ENCODE data around the gene CAMK4. TPM values are rescaled to one million over a fixed set of nuclear protein-coding genes. Genes with fewer than 3 reads are reported as not detected.
"Not testable (repeated sequence)": the region's sequence is repeated elsewhere in the genome, so short reads cannot be mapped to it uniquely, and the experiment has no call there.

CAMK4 gene
- total RNA-seq, 2 donors from 2014 or later, result 0.53 to 0.63 TPM

DNA sequence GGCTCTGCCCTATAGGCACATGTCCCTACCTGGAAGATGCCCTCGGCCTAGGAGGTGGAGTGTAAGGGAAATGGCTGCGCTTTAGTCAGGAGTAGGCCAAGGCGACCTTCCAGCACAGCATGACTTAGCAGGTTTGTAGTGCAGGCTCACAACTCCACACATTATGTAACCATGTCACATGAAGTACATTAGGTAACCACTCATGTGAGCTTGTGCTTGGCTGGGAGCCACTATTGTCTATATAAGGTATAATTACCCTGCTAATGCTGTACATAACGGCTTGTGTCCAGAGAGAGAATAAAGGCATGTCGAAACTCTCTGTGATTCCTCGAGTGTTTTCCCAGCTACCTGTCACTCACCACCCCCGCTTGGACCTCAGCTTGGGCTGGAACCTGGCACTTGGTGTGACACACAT is 74.9 kb downstream of the CAMK4 start:
- intact Hi-C loops (cut with DNase I), result no loop called here
- DNase-seq (no peak), ATAC-seq (no peak)

DNA sequence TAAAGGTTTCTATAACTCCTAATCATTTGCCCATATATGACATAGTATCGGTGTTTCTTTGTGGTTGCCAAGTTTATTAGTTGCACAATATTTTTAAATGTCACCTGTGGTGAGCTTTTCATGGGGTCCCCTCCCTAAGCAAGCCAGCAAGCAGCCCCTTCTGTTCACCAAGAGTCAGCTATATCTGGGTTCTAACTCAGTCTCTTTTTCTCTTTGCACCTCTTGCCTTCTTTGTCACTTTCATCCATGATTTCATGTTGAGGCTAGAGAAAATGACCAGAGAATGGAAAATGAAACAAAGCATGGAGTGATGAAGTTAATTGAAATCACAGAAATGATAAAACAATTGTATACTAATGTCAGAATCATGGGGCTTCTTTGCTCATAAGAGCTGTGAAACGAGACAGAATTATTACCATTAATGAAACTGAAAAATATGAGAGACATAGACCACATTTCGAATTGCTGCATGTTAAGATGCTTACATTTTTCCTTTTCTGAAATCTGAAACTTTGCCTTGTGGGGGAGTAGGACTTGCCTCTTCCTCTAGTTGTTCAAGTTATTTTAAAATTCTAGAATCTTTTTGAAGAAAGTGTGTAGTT is 75.7 kb downstream of the CAMK4 start:
- no peak for DNase-seq
- intact Hi-C loops (cut with DNase I), result no loop called here
- no peak for ATAC-seq

DNA sequence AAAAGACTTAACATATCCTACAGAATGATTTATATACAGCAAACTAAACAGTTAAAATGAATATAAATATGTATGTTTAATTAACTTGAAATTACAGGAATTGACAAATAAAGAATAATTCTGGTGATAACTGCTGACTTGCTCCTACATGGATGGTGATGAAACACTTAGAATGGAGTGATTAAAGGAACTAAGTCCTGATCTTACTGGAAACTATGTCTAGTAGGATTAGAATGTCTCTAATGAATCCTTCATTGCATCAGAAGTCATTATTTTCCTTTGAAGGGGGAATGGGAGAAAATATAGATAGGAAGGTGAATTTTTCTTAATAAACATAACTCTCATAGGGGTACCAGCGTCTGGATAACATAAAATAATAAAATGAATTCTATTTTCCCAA is 77.1 kb downstream of the CAMK4 start:
- DNase-seq (no peak), ATAC-seq (no peak)
- intact Hi-C loops (cut with DNase I), result no loop called here

DNA sequence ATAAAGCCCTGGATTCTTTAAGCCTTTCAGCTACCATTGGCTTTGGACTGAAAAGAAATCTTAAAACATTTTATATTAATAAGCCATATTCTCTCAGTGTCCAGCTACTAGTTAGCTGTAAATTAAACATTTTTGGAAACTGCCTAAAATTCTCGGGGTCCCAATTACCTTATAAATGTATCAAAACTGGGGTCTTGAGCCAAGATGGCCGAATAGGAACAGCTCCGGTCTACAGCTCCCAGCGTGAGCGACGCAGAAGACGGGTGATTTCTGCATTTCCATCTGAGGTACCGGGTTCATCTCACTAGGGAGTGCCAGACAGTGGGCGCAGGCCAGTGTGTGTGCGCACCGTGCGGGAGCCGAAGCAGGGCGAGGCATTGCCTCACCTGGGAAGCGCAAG is 77.9 kb downstream of the CAMK4 start:
- ATAC-seq; intact Hi-C loops (cut with DNase I); DNase-seq: not testable (repeated sequence)

DNA sequence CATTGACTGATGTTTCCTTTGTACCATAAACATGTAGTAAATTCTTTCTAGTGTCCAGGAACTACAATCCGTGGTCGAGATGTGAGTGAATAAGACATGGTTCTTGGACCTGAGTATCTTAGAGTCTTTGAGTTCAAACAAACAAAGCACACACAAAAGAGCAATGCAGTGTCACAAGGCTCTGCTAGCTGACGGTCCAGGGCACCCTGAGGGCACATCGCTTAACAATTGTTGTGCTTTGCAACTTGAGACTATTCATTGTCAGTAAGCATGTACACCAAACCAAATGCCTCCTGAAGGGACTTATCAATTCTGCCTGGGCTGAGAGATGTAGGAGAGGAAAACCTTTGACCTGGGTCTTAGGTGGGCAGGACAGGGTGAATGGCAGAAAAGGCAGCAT is 84.8 kb downstream of the CAMK4 start:
- ATAC-seq (no peak), DNase-seq (no peak)
- intact Hi-C loops (cut with DNase I), result no loop called here

DNA sequence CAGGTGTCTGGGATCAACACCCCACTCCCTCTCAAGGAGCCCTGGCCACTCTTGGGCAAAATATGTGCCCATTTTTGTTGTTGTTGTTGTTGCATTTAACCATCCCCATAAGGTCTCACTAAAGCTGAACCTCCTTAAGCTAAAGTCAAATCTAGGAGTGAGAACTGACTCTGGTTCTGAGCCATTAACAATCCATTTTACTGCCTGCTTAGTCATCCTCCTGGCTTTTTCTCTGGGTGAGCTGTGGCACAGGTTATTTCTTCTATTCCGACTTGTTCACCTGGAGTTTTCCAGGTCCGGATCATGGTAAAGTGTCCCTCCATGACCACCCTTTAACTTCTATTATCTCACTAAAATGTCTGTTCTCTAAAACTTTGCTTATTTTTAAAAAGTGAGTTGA is 85.2 kb downstream of the CAMK4 start:
- DNase-seq, result no peak
- intact Hi-C loops (cut with DNase I), result no loop called here
- ATAC-seq, result no peak

DNA sequence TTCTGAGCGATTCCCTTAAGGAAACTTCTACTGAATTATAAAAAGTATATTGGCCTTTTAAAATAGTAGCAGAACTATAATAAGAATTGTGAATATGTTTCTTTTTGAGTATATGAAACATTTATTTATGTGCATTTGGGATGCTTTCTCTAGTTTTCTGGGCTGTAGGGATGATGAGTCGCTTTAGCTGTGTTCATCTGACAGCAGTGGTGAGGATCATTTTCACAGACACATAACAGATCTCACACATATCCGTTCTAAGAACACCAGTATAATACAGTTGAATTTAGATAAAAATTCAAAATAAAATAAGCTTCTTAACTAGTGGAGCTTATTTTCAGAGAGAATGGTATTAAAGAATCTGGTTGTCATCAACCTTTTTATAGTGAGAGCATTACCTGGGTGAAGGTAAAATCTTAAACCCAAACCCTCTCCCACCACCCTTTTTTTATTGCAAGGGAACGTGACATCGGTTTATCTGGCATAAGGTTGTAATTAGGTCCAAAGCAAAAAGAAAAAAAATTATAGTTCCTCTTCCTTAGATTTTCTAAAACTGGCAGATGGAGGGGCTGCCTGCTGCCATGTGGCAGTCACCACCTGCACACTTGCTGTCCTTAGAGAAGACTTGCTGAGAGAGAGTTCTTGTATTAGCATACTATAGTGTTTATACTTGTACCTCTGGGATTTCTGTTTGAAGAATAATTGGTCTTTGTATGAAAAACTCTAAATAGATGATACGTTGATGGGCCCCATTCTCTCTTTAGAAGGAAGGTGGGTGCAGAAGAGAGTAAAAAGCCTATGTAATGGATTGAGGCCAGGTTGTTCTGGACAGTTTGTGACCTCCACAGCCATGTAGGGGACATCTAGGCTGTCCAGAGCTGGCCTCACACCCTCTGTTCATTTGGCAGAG is 86.8 kb downstream of the CAMK4 start:
- intact Hi-C loops (cut with DNase I), result no loop called here
- no peak for ATAC-seq
- no peak for DNase-seq

DNA sequence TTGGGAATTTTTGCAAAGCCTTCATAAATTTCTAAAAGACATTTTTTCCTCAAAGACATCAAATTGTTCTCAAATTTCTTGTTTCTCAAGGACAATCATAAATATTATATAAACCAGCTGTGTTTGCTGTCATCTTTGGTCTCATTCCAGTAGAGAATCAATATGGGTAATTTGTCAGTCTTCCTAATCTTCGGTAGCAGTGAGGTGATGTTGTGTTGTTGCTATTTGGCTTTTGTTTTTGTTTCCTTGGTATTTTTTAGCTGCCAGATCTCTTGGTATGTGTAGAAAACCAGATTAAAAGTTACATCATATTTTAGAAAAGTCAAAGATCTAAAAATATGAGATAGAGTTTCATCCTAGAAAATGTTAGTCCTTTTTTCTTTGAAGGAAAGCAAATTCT is 87.5 kb downstream of the CAMK4 start:
- no peak for DNase-seq
- intact Hi-C loops (cut with DNase I), result no loop called here

DNA sequence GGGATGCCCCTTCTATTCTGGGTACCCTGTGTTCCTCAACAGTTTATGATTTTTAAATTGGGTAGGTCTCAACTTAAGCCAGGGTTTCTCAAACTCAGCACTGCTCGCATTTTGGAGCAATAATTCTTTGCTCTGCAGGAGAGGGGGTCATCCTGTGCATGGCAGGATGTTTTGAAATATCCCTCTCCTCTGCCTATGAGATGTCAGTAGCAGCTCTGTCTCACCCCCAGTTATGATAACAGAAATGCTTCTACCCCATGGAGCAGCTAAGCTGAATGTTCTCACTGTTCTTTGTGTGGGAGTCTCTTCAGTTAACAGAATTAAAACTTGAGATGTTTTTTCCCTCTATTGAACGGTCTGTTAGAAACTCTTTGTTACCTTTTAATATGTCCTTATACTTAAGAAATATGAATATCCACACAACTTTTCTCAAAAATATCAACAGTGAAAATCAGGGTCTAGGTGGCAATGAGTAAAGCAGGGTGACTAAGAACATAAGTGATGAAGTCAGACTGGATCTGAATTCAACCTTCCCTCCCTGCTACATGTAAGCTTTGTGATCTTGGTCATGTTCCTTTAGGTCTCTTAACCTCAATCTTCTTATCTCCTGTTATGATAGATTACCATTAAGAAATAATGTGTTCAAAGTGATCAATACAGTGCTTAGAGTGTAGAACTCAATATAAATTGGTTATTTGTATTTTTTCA is 89.0 kb downstream of the CAMK4 start:
- DNase-seq (no peak), ATAC-seq (peak in 1 of 2 donors; percentile 15)
- intact Hi-C loops (cut with DNase I), result no loop called here

More for the DNA sequence above, 87.5 kb downstream of the CAMK4 start:
- no peak for ATAC-seq

DNA sequence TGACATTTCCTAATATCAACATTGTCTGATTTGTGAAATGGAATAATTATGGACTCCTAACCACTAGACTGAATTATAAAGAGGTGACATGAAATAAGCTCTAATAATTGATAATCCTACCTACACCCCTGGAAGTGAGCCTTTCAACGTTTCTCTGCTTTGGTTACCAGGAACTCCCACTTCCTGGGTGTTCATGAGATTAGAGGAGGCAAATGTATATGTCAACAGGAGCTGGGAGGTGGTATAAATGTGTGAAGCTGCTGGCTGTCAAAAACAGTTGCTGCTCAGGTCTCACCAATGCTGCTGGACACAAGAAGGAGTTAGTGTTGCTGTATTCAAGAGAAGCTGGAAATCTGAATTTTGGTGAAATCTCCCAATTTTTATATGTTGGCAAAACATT is 96.8 kb downstream of the CAMK4 start:
- DNase-seq, result no peak
- ATAC-seq, result no peak
- intact Hi-C loops (cut with DNase I), result no loop called here

DNA sequence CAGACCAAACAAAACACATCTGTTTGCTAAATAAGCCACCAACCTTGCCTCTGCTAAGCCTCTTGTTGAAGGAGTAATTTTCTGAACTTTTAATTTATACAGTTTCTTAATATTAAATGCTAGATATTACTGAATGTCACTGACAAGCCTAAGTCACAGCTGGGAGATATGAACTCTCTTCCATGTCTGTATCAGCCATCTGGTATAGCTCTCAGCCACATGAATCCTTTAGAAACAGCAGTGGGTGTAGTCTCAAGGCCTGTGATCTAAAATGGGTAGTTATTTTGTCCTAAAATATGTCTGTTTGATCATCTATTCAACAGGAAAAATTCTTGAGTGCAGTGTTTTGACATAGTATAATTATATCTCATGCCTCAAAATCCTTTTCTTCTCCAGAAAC is 97.2 kb downstream of the CAMK4 start:
- intact Hi-C loops (cut with DNase I), result no loop called here
- ATAC-seq, result no peak
- no peak for DNase-seq

DNA sequence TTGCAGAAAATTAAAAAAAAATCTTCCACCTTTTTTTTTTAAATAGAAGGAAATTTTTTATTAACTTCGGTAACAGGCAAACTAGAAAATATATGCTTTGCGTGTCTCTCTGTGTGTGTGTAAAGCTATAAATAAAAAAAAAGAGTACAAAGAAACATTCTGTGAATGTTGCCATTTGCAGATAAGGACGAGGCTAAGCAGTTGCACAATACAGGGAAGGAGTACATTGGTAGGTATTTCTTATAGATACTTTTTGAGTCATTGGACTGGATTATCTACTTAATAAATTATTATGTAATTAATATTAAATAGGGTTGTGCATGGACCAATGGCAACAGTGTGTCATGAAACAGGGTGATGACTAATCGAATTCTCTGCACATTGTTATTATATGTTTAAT is 102.4 kb downstream of the CAMK4 start:
- ATAC-seq, result no peak
- intact Hi-C loops (cut with DNase I), result no loop called here
- DNase-seq, result no peak

DNA sequence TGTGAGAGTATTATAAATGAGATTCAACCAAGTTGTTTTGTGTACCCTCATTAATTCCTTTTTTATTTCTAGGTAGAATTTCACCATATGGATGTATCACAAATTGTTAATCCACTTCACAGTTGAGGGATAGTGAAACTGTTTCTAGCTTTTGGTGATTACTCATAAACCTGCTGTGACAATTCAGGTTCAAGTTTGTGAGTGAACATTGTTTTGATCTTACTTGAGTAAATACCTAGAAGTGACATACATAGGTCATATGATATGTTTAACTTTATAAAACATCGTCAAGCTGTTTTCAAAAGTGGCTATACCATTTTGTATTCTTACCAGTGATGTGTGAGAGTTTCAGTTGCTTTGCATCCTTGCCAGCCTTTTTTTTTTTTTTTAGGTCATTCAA is 112.9 kb downstream of the CAMK4 start:
- intact Hi-C loops (cut with DNase I), result no loop called here
- no peak for ATAC-seq

DNA sequence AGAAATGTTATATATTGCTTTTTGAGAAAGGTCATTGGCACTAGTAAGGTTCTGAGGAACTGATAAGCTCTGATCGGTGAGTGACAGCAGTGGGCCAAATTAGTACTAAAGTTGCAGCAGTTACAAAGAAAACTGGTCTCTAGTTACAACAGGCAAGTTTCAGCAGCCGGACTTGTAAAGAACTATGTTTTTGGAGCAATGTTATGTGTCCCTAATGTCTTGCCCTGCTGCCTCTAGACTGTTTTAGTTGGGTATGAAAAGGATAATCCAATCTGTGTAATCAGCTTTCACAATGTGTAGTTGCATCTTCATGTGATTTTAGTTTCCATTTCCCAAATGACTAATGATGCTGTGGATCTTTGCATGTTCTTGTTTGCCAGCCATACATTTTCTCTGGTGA is 113.5 kb downstream of the CAMK4 start:
- intact Hi-C loops (cut with DNase I), result no loop called here
- no peak for ATAC-seq
- no peak for DNase-seq

More for the DNA sequence above, 112.9 kb downstream of the CAMK4 start:
- DNase-seq, result no peak

DNA sequence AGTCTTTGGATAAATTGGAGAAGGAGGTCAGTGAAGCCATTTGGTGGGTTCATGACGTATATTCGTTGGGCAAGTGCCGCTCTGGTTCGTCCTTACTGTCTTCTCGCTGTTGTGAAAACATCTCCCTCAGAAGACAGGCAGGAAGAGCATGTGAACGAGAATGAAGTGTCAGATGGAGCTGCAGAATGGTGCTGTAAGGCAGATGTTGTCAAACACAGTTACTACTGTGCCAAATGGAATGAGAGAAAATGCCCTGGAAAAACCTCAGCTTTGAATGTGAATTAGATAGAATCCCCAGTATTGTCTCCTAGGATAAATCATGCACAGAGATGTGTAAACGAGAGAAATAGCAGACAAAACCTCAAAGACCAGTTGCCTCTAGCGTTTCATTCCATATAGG is 121.5 kb downstream of the CAMK4 start:
- ATAC-seq (no peak), DNase-seq (no peak)
- intact Hi-C loops (cut with DNase I), result no loop called here

DNA sequence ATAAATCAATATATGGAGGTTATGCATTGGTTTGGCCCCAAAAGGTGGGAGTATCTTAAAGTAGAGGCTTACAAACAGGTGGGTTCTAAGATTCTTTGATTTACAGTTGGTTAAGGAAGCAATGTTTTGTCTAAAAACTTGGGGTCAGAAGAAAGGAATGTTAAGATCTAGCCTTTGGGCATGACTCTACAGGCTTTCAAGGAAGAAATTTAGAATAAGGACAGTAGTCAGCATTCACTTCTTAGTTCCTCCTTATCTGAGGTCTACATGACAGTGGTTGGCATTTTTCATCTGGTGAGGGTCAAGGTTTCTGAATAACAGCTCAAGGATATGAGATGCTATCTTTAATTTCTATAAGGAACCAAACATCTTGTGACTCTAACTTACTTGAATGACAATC is 122.8 kb downstream of the CAMK4 start:
- no peak for ATAC-seq
- DNase-seq, result no peak
- intact Hi-C loops (cut with DNase I), result no loop called here

DNA sequence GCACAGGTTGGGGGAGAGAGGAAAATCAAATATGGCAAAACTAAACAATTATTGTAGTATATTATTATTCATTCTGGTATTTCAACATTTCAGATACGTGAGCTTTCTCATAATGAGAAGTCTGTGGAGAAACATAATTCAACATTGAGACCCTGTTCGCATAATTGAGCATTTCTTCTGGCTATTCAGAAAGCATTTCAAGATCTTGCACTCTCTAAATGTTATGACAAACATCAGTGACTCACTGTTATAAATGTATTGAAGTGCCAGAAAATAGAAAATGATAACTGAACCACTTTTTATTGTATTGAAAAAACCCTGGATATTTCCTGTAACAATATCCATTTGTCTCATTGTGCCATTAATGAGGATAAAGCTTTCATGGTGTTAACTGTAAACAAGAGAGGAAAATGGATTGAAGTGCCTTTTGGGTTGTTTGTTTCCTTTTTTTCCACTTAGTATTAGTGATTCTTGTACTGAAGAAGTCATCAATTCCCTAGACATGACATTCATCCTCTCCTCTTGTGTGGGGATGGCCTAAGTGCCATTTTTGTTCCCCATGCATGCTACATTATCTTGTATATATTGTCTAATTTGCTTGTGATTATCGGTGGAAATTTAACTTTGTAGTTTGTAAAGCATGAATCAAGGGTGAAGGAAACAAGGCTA is 124.6 kb downstream of the CAMK4 start:
- intact Hi-C loops (cut with DNase I), result no loop called here
- no peak for DNase-seq
- no peak for ATAC-seq

DNA sequence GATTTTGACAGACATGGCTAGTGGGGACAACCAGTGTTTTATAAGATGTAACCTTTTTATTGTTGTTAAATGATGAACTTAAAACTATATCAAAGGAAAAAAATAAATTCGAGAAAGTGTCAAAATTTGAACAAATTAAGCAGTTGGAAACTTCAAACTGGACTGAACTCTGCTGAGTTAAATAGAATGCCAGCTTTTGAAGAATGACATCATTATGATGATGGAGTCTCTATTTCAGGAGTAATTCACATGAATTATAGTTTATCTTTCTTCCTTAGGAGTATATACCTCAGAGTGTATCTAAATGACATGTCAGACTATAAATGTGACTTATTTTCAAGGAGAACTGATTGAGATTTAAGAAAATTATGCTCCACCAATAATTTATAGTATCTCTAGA is 125.2 kb downstream of the CAMK4 start:
- ATAC-seq, result no peak
- DNase-seq, result no peak
- intact Hi-C loops (cut with DNase I), result no loop called here

DNA sequence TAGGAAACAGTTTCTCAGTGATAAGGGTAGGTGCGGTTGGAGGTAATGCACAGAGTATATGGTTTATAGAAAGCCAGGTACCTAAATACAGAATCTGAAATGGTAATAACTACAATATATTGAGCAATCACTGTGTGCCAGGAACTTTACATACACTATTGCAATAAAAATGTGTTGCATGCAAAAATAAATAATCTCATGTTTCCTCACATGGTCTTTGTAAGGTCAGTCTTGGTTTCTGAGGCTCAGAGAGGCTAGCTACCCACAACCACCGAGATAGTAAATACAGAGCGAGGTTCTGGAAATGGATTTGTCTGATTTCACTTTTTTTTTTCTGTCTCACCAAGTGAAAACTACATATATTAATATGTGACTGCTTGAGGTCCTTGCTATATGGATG is 128.9 kb downstream of the CAMK4 start:
- ATAC-seq, result no peak
- intact Hi-C loops (cut with DNase I), result no loop called here
- no peak for DNase-seq

DNA sequence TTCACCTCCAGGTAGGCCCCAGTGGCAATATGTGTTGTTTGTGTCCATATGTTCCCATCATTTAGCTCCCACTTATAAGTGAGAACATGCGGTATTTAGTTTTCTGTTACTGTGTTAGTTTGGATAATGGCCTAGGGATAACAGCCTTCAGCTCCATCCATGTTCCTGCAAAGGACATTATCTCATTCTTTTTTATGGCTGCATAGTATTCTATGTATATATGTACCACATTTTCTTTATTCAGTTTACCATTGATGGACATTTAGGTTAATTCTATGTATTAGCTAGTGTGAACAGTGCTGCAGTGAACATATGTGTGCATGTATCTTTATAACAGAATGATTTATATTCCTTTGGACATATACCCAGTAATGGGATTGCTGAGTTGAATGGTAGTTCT is 134.5 kb downstream of the CAMK4 start:
- intact Hi-C loops (cut with DNase I); ATAC-seq; DNase-seq: not testable (repeated sequence)
